Globus pallidus (tissue), 1 donor: ENCODE measurements around the gene ACOX3.
"Not testable (repeated sequence)": the region's sequence is repeated elsewhere in the genome, so short reads cannot be mapped to it uniquely, and the experiment has no call there.

Experiments
- DNase-seq: peaks from one replicate; pipeline ENCODE4 v3.0.0-alpha.2; 2015; ENCODE audit warnings: low spot score

Gene ACOX3

DNA sequence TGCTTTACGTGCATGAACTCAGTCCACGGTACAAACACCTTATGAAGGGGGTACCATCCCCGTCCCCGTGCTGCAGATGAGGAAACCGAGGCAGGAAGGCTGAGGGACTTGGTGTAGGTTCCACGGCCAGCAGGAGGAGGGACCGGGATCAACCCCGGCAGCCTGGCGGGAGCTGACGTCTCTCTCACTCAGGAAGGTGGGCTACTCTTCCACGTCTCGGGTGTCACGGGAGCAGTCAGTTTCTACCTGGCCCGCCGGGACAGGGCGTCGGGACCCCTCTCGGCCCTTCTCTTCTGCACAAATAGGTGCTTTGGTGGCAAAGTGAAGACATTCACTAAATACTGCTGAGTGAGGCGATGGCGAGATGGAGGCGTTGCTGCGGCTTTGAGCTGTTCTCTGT lies 53.3 kb downstream of the ACOX3 start:
- no peak for DNase-seq

DNA sequence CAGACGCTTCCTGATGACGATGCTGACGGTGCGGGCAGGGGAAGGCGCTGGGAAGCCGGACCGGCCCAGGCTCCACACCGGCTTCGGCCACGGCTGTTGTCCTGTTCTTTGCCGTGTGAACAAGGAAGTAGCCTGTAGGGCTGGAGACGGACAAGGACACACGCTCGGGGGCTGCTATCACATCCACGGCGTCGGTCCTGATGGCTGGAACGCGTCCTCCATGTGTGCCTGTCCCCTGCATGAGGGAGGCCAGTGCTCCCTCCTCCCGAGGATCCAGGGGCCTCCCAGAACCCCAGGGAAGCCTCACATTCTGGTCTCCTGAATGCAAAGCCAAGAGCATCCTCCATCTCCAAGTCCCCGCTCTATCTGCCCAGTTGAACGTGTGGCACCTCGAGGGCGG lies 53.8 kb downstream of the ACOX3 start:
- DNase-seq, result no peak

DNA sequence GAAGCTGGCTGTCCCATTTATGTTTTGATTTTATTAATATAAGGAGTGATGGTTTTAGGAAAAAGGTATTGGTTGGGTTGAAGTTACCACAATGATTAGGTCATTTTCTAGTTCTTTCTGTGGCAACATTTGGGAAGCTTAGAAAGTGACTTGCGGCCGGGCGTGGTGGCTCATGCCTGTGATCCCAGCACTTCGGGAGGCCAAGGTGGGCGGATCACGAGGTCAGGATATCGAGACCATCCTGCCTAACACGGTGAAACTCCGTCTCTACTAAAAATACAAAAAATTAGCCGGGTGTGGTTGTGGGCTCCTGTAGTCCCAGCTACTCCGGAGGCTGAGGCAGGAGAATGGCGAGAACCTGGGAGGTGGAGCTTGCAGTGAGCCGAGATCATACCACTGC lies 54.4 kb downstream of the ACOX3 start:
- DNase-seq, result not testable (repeated sequence)

DNA sequence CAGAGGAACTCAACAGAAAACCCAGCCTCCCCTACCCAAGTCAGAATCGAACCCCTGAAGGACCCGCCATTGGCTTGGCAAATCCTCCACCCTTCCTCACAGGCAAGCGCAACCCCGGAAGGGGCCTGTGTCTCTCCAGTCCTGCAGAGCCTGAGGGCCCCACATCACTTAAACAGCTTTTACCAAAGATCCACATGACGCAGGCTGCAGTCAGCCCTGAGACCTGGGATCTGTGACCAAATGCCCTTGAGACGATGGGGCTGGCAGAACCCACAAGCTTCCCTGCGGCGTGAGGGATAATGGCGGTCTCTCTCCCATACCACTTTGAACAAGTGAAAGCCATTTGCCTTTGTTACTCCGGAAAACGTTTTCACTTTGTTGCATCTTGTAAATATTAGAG lies 54.9 kb downstream of the ACOX3 start:
- DNase-seq, result no peak

DNA sequence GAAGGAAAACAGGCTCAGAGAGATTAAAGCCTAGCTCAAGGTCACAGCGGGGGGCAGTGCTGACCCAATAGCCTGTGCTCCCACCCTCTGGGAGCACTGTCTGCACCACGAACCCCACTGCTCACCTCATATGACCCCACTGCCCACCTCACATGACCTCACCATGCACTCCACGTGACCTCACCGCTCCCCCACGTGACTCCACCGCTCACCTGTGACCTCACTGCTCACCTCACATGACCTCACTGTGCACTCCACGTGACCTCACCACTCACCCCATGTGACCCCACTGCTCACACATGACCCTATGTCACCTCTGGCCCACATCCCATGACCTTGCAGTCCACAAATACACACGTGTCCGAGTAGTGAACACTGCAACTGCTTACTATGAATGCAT lies 55.4 kb downstream of the ACOX3 start:
- no peak for DNase-seq

DNA sequence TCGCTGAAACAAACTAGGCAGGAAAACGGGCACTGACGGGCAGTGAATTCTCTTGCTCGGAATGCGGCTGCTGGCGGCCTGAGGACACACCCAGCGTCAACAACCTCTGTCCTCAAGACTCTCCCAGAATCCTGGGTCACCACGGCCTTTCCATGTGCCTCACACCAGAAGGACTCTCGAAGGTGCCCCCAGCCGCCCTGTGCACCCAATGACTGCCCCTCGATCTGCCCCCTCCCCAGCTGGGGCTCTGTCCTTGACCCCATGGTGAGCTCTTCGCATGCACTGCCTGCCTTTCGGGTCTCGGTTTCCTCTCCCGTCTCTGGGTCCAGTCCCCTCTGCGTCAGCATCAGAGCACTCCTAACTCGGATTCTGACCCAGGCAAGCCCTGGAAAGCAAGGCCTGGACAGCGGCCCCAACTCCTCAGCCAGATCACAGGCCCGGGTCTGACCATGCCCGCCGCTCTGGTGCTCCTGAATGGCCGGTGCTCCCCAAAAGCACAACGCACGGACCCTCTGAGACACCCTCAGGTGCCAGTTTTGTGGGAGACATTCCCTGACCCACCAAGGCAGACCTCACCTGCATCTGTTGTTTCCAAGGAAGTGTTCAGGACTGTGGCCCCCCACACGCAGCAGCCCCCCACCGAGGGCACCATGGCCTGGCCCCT lies 56.0 kb downstream of the ACOX3 start:
- DNase-seq, result no peak

DNA sequence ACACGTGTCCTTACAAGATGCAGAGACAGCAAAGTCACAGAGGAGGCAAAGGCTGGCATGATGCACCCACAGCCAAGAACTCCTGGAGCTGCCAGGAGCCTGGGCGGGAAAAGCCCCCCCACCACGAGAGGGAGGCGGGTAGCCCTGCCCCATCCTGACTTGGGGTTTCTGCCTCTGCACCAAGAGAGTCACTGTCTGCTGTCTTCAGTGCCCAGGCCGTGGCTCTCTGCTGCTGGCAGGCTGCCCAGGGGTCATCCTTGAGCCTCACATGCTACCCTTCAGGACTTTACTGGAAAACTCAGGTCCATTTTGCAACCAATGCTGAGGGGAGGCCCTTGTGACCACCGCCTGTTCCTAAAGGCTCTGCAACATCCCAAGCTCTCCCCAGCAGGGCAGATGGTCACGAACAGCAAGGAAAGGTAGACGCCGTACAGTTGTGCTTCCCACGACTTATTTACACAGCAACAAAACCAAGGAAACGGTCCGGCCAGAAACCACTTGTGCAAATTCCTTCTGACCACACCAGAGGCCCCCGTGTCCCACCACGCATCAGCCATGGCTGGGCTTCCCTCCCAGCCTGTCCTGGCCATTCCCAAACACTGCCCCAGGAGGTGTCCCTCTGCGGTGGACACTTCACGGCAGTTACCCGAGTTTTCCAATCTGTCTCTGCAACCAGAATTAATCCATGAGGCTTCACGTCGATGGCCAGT lies 56.9 kb downstream of the ACOX3 start:
- no peak for DNase-seq

DNA sequence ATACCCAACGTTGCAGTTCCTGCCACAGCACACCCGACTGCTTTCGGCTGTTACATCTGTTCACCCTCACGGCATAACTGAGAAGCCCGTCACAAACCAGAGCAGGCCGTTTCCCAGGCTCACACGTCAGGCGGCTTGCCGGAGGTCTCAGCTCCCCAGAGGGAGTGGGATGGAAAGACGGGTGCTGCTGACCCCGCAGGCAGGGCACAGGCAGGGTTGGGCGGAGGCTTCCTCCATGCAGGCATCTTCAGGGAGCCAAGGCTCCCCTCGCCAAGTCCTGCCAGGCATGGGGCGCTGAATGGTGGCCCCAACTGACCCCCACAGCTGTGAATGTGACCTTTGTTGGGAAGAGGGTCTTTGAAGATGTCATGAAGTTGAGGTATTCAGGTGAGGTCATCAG lies 57.5 kb downstream of the ACOX3 start:
- DNase-seq, result no peak

DNA sequence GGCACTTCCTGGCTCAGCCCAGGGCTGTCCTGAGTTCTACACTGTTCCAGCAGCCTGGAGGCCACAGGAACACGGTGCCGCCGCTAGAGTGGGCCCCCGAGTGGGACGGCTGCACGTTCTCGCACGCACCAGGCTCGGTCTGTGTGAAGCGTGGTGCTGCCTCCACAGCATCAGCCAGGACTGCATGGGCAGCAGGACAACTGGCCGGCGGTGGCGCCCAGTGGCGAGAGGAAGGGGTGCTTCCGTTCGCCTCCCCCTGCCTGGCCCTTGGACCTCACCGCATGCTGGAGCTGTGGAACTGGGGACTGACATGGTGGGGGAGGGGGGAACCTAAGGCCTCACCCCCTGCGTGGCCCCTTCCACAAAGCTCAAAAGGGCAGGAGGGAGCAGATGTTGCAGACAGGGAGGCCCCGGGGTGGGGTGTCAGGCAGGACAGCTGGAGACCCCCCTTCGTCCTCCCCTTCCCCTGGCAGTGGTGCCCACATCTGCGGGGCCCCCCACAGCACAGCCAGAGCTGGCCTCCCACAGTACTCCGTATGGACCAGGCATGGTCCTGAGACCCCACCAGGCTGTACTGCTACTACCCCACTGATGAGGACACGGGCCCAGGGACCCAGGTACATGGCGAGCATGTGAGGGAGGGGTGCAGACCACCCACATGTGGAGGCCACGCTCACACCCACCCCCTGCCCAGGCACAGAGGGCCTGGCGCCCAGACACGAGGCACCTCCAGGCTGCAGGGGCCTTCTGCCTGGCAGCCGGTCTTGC lies 58.5 kb downstream of the ACOX3 start:
- DNase-seq, result no peak

DNA sequence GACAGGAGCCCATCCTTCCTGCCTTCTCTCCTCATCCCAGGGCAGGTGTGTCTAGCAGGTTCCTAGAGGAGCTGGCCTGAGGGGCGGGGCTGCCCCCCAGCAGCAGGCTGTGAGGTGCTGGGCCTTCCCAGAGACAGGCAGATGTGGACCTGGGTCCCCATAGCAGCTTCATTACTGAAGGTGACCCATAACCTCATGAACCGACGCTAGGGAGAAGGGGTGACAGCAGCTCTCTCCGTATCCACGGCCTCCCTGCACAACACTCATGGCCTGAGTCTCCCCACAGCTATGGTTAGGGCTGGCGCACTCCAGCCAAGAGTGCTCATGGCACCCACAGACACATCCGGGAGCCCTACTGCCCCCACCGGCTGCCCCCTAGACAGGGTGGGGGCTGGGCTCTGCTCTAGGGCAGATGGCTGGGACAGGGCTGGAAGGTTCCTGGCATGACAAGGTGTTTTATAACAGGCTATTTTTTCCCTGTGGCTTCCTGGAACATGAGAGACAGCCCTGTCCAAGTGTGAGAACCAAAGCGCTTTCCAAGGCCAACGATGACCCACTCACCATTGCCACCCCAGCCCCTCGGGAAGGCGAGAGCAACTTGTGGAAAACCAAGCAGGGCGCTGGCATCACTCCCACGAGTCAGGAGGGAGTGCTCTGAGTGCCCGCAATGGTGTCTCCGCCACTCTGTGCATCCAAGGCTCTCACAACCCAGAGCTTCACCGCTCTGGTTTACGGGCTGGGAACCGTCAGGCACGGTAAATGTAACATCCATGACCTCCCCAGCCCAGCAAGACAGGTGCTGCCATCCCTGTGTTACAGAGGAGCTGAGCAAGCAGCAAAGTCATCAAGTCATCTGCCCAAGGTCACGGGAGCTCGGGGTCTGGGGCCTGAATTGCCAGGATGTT lies 59.8 kb downstream of the ACOX3 start:
- DNase-seq, result no peak

DNA sequence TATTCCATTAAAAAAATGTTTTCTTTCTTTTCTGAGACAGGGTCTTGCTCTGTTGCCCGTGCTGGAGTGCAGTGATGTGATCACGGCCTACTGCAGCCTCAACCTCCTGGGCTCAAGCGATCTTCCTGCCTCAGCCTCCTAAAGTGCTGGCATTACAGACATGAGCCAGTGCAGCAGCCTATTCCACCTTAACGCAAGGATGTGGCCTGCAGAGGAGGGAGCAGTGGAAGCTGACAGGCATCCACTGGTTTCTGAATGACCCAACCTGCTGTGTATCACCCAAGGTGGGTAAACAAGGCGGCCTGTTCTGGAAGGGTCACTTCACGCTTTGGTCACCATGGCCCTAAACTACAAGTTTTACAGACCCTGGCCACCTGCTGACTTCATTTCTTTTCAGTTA lies 60.8 kb downstream of the ACOX3 start:
- no peak for DNase-seq

DNA sequence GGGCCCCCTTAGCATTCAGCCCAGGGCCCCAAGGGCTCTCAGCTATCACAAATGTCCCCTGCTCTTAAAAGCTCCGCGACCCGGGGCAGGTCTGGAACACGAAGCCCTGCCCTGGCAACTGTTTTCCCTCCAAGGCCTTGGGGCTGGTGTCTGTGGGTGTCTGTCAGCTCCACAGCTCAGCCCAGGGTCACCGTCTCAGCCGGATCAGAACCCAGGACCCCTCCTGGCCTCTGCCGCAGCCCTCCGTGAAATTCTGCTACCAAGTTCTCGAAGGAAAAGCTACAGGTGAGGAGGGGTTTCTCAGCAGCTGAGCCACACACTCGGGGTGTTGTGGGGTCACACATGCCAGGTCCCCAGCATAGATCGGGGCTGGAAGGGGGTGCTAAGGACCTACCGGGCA lies 61.2 kb downstream of the ACOX3 start:
- DNase-seq, result no peak

DNA sequence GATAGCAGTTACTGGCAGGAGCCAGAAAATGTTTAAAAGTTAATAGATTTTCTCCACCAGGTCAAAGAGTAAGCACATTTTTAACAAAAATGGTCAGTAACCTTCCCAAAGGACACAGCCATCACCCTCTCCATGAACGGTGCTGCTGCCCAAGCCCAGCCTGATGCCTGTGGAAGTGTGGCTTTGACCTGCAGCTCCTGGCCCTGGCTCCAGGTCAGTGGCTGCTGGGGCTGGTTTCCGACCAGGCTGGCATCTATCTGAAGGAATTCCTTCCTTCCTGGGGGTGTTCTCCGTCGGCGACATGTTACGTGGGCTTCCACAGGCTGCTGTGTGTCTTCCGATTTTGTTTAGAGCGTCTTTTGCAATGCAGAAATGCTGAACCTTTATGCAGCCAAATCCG lies 61.7 kb downstream of the ACOX3 start:
- DNase-seq, result no peak

DNA sequence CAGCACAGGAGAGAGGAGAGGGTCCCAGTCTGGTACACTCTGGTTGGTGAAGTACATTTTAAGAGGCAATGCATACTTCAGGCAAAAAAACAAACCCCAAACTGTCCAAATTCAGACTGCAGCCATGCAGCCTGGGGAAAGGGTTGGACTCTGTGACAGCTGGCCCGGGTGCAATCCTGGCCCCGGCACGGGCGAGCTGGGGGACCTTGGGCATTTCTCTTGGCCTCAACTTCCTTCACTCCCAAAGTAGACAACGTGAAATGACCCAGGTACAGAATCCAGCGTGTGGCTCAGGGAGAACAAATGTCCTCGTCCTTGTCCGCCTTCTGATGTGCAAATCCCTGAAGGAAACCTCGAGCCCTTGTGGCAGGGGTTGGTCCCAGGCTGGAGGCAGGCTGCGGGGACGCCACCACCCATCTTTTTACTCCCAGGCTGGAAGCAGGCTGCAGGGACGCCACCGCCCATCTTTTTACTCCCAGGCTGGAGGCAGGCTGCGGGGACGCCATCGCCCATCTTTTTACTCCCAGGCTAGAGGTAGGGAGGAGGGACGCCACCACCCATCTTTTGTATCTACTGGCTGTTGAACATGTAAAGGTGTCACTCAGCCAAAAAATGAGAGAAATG lies 62.3 kb downstream of the ACOX3 start:
- no peak for DNase-seq

DNA sequence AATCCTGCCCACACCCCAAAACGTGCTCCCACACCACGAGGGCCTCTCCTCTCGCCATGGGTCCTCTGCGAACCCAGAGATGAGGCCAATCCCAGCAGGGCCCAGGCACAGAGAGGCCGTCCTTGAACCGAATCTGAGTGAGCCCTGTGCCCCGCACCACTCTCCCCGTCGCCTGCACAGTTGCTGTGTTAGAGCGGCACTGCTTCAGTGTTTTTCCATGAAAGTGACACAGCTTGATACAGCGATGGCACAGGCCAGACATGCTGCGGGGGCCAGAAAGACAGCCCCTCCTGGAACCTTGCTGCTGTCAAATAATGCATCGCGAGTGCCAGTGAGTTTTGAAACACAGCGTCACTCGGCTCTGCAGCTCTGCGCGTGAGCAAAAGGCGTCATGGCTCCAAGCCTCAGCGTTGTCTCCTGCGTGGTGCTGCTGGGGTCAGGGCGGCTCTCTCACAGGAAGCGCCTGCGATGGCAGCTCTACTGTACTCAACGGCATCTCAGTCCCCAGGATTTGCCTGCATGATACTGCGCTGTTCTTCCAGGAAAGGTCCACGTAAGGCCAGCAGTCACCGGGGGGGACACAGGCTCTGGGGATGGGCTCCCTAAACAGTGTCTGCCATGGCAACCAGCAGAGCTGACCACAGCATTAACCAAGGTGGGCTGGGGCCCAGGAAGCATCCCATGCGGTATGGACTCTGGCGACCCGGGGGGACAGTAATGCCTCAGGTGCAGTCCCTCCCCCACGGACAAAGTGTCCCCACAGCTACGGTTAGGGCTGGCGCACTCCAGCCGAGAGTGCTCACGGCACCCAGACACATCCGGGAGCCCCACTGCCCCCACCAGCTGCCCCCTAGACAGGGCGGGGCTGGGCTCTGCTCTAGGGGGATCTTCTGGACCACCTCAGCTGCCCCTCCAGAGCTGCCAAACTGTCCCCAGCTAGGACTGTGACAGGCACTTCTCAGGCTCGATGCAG lies 63.1 kb downstream of the ACOX3 start:
- no peak for DNase-seq

DNA sequence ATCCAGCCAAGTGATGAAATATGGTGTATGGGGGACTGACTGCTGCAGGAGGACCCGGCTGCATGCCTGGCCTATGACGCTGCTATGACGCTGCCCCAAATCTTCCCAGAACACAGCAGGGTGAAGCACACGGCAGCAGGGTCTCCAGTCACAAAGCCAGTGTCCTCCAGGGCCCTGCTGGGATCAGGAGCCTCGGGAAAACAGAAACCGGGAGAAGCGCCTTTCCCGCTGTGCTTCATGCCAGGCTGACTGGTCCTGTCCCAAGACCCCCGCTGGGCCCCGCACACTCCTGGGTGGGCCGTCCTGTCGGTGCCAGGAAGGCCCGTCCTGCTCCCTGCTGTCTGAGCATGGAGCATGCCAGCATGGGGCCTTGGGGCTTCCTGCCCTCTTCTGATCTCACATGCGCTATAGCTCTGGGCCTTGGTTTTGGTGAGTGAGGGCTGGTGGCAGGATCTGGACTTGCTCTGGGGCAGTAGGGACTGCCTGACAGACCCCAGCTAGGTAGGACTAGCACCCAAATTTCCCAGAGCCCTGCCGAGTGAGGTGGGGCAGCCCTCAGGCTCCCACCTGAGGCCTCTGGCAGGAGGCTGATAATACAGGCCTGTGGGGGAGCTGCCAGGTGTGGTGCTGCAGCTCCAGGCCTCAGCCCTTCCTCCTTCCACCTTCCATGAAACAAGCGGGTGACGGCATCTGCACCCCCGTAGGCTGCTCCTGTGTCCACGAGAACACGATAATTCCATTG lies 64.0 kb downstream of the ACOX3 start:
- no peak for DNase-seq

DNA sequence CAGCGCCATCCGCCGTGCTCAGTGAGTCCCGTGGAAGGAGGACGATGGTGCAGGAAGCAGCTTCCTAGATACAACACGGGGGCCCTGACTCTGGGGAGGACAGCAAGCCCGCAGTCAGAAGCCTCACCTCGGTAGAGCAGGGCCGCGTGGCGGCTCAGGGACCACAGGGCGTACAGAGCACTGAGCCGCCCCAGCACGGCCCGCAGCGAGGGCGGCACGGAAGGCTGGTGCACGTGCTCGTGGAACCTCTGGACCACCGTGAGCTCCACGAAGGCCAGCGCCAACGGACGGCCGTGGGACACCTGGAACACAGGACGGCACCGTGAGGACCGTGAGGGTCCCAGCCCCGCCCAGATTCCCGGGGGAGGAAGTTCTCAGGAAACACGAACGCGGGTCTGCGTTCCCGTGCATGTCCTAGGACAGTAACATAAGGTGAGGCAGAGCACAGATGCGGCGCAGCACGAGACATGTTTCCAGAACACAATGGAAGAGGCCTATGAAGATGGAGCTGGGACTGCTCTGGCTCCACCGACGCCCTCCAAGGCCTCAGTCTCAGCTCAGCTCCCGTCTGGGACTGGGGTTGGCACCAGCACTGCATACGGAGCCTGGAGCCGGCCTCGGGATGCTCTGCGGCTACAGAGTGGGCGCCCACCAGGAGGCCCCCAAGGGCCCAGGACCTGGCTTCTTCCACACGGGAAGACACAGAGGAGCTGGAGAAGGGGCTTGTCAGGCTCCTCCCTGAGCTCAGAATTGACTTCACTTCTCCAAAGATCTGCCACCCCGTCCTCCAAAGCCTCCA lies 65.5 kb downstream of the ACOX3 start:
- DNase-seq, result no peak

DNA sequence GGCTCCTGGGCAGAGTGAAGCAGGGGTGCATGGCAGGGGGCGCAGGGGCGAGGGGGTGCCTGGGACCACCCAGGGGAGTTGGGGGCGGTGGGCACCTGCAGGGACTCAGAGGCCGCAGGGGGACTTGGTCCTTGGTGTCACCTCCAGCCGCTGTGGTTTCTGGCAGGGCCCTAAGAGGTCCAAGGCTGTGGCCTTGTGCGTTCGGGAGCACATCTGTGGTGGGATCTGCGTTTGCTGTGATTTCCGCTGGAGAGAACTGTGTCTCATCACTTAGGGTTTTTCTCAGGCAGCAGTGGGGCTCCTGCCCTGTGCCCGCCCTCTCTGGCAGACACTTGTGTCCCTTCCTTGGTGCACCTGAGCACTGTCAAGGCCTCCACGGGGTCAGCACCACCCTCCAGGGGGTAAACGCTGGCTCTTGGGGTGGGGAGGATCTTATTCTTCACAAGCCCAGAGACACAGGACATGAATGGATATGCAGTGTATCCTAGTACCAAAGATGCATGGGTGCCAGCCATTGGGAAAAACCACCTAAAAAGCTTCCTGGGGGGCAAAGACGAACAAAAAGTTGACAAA lies 66.5 kb downstream of the ACOX3 start:
- DNase-seq, result no peak
